Measurements from ENCODE around the gene ADAMTSL4.

DNA sequence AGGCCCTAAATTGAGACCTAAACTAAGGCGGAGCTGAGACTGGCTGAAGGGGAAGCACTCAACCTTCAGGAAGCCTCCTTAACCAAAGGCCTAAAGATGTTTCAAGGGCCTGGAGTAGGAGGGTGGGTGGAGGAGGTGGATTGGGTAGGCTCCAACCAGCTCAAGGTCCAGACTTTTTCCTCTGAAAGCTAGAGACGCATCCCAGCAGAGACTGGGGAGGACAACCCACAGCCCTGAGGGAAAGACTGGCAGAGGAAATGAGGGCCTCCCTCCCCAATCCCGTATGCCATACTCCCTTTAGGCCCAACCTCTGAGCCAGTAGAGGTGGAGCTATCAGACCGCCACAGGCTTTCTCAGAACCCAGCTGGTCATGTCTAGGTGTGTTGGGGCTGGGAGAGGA, 40.2 kb upstream of the ADAMTSL4 start:
- TF ChIP-seq, protein P1, sequence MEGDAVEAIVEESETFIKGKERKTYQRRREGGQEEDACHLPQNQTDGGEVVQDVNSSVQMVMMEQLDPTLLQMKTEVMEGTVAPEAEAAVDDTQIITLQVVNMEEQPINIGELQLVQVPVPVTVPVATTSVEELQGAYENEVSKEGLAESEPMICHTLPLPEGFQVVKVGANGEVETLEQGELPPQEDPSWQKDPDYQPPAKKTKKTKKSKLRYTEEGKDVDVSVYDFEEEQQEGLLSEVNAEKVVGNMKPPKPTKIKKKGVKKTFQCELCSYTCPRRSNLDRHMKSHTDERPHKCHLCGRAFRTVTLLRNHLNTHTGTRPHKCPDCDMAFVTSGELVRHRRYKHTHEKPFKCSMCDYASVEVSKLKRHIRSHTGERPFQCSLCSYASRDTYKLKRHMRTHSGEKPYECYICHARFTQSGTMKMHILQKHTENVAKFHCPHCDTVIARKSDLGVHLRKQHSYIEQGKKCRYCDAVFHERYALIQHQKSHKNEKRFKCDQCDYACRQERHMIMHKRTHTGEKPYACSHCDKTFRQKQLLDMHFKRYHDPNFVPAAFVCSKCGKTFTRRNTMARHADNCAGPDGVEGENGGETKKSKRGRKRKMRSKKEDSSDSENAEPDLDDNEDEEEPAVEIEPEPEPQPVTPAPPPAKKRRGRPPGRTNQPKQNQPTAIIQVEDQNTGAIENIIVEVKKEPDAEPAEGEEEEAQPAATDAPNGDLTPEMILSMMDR (IDR thresholded peaks at IDR 0.05) = no peak
- no peak for TF ChIP-seq POLR2A (IDR thresholded peaks at IDR 0.05)
